Measurements from ENCODE around the gene TECR.

The TECR gene

GRCh38 chr19:14529254-14530004, at the start of gene TECR:
TSS of gene TECR (plus strand) at chr19:14529594. CDS start at chr19:14529697, 103 bp downstream.
- H3K36me3 ChIP-seq: peaks cover 0 to 19% (median 3%) of the 10 kb centered on the region in 11 experiments; a peak in 15 of 22 replicates
- no peaks in the 10 kb centered on the region for H3K9me3 ChIP-seq (replicated peaks in 1 of 11)
- peak within 1 kb of the TSS; percentile 87 to 99 (median 92) for H3K4me2 ChIP-seq
- peak within 1 kb of the TSS; percentile 45 to 86 (median 77); a peak in 21 of 22 replicates for H3K27ac ChIP-seq
- peaks cover 0 to 39% (median 12%) of the 10 kb centered on the region in 11 experiments; a peak in 14 of 22 replicates for H4K20me1 ChIP-seq
- H3K4me3 ChIP-seq: peak within 1 kb of the TSS; percentile 70 to 87 (median 76)
- H3K27me3 ChIP-seq: no peaks in the 10 kb centered on the region
- TF ChIP-seq Cebpa-rat (IDR thresholded peaks at IDR 0.05): no peak
- peaks cover 31 to 41% (median 38%) of the 10 kb centered on the region in 10 experiments for H3K4me1 ChIP-seq
- H3K9ac ChIP-seq: peak within 1 kb of the TSS; percentile 69 to 86 (median 82)

GRCh38 chr19:14479975-14480699, 49.3 kb upstream of the TECR start:
- Histone ChIP-seq H3K9me3 (replicated peaks in 1 of 11) (no peaks in the 10 kb centered on the region), H3K36me3 (peaks cover 7 to 66% (median 21%) of the 10 kb centered on the region in 11 experiments; a peak in 19 of 22 replicates), H3K4me1 (peaks cover 38 to 55% (median 49%) of the 10 kb centered on the region in 10 experiments), H4K20me1 (peaks cover 0 to 69% (median 5%) of the 10 kb centered on the region in 11 experiments; a peak in 9 of 22 replicates), H3K4me2 (peak overlapping the region; percentile 19 to 74 (median 60)), H3K4me3 (no peak overlapping the region), H3K9ac (peak overlapping the region in 8 of 11 experiments; percentile 3 to 47 (median 24); a peak in 11 of 22 replicates), H3K27me3 (no peaks in the 10 kb centered on the region), H3K27ac (peak overlapping the region in 5 of 11 experiments; percentile 15 to 37 (median 17); a peak in 3 of 22 replicates)
- TF ChIP-seq Cebpa-rat (IDR thresholded peaks at IDR 0.05): no peak

- Histone ChIP-seq H3K27ac (no peak overlapping the region), H3K4me1 (peaks cover 33 to 49% (median 44%) of the 10 kb centered on the region in 10 experiments), H3K4me3 (no peak overlapping the region), H3K27me3 (no peaks in the 10 kb centered on the region), H4K20me1 (peaks cover 0 to 72% (median 5%) of the 10 kb centered on the region in 11 experiments; a peak in 9 of 22 replicates), H3K9ac (peak overlapping the region in 4 of 11 experiments; percentile 3 to 47 (median 22); a peak in 3 of 22 replicates), H3K4me2 (peak overlapping the region; percentile 19 to 74 (median 60); a peak in 20 of 22 replicates), H3K36me3 (peaks cover 7 to 69% (median 21%) of the 10 kb centered on the region in 11 experiments; a peak in 19 of 22 replicates), H3K9me3 (replicated peaks in 1 of 11) (no peaks in the 10 kb centered on the region)
- no peak for TF ChIP-seq Cebpa-rat (IDR thresholded peaks at IDR 0.05)
Measured at GRCh38 chr19:14480700-14481079, 48.7 kb upstream of the TECR start.

GRCh38 chr19:14482172-14482941, 47.0 kb upstream of the TECR start:
- Histone ChIP-seq H3K9ac (no peak overlapping the region), H3K4me2 (no peak overlapping the region), H3K27ac (no peak overlapping the region), H3K36me3 (peaks cover 12 to 77% (median 24%) of the 10 kb centered on the region in 11 experiments; a peak in 20 of 22 replicates), H4K20me1 (peaks cover 0 to 76% (median 5%) of the 10 kb centered on the region in 11 experiments; a peak in 9 of 22 replicates), H3K4me1 (peaks cover 23 to 38% (median 28%) of the 10 kb centered on the region in 10 experiments), H3K4me3 (no peak overlapping the region), H3K9me3 (replicated peaks in 1 of 11) (no peaks in the 10 kb centered on the region), H3K27me3 (no peaks in the 10 kb centered on the region)
- TF ChIP-seq Cebpa-rat (IDR thresholded peaks at IDR 0.05): 0 out of 22 replicates have a peak, but pooled peaks of 1 of the 11 experiments have one; percentile 18

- TF ChIP-seq Cebpa-rat (IDR thresholded peaks at IDR 0.05): no peak
- Histone ChIP-seq H3K27ac (no peak overlapping the region), H4K20me1 (peaks cover 0 to 61% (median 3%) of the 10 kb centered on the region in 11 experiments; a peak in 8 of 22 replicates), H3K27me3 (no peaks in the 10 kb centered on the region), H3K4me2 (no peak overlapping the region), H3K4me1 (peaks cover 0 to 9% (median 4%) of the 10 kb centered on the region in 10 experiments; a peak in 5 of 20 replicates), H3K9me3 (replicated peaks in 1 of 11) (no peaks in the 10 kb centered on the region), H3K36me3 (peaks cover 5 to 79% (median 36%) of the 10 kb centered on the region in 11 experiments; a peak in 18 of 22 replicates), H3K9ac (no peak overlapping the region), H3K4me3 (no peak overlapping the region)
Measured at GRCh38 chr19:14487370-14488125, 41.8 kb upstream of the TECR start.

- no peak overlapping the region for H3K4me2 ChIP-seq
- no peaks in the 10 kb centered on the region for H3K9me3 ChIP-seq (replicated peaks in 1 of 11)
- no peaks in the 10 kb centered on the region for H3K27me3 ChIP-seq
- no peak for TF ChIP-seq Cebpa-rat (IDR thresholded peaks at IDR 0.05)
- no peak overlapping the region for H3K27ac ChIP-seq
- H3K36me3 ChIP-seq: peaks cover 5 to 48% (median 29%) of the 10 kb centered on the region in 11 experiments; a peak in 18 of 22 replicates
- no peak overlapping the region for H3K4me3 ChIP-seq
- H4K20me1 ChIP-seq: peaks cover 0 to 48% (median 6%) of the 10 kb centered on the region in 11 experiments; a peak in 9 of 22 replicates
- H3K9ac ChIP-seq: 0 out of 22 replicates have a peak overlapping the region, but pooled peaks of 1 of the 11 experiments have one; percentile 26
- peaks cover 8 to 32% (median 24%) of the 10 kb centered on the region in 10 experiments for H3K4me1 ChIP-seq
Measured at GRCh38 chr19:14492756-14493337, 36.5 kb upstream of the TECR start.

GRCh38 chr19:14494411-14494810, 35.0 kb upstream of the TECR start:
- Histone ChIP-seq H3K4me2 (peak overlapping the region; percentile 29 to 94 (median 81); a peak in 18 of 22 replicates), H3K27me3 (no peaks in the 10 kb centered on the region), H4K20me1 (peaks cover 0 to 37% (median 6%) of the 10 kb centered on the region in 11 experiments; a peak in 9 of 22 replicates), H3K4me3 (peak overlapping the region in 6 of 10 experiments; percentile 22 to 81 (median 76); a peak in 8 of 20 replicates), H3K27ac (0 out of 22 replicates have a peak overlapping the region, but pooled peaks of 1 of the 11 experiments have one; percentile 7), H3K4me1 (peaks cover 8 to 35% (median 25%) of the 10 kb centered on the region in 10 experiments), H3K36me3 (peaks cover 0 to 32% (median 14%) of the 10 kb centered on the region in 11 experiments; a peak in 13 of 22 replicates), H3K9me3 (replicated peaks in 1 of 11) (no peaks in the 10 kb centered on the region), H3K9ac (peak overlapping the region in 7 of 11 experiments; percentile 31 to 83 (median 44); a peak in 6 of 22 replicates)
- no peak for TF ChIP-seq Cebpa-rat (IDR thresholded peaks at IDR 0.05)
